ENCODE data around the gene MICOS13. TPM values are rescaled to one million over a fixed set of nuclear protein-coding genes. Genes with fewer than 3 reads are reported as not detected.
A peak's percentile ranks its signal among the peaks of the same experiment; 100 is the strongest.

MICOS13 gene
- total and polyA plus RNA-seq, 2 experiments from 2014 or later, result 15.5 to 54.6 TPM

GRCh38 chr19:5669212-5669611 lies 11.1 kb downstream of the MICOS13 start:
- Mint-ChIP-seq H3K27me3 (ENCODE audit: insufficient read depth, low read depth, poor library complexity) (peaks cover 19% of the 10 kb centered on the region), H3K27ac (no peak overlapping the region), H3K4me3 (no peak overlapping the region), H3K9me3 (no peaks in the 10 kb centered on the region), H3K4me1 (peaks cover 13% of the 10 kb centered on the region), H3K36me3 (ENCODE audit: low read depth) (peaks cover 72% of the 10 kb centered on the region)
- Histone ChIP-seq H4K20me1 (replicated peaks; ENCODE audit: insufficient read depth) (peaks cover 15% of the 10 kb centered on the region), H3K36me3 (ENCODE audit: insufficient read depth) (peaks cover 24% of the 10 kb centered on the region), H3K27ac (ENCODE audit: low read depth) (no peak overlapping the region), H3K9me2 (ENCODE audit: insufficient read depth) (no peaks in the 10 kb centered on the region), H3K4me1 (ENCODE audit: insufficient read depth) (0 out of 2 replicates have a peak, but pooled peaks cover 3% of the 10 kb centered on the region), H3K79me2 (replicated peaks; ENCODE audit: insufficient read depth) (no peaks in the 10 kb centered on the region), H3K4me3 (no peak overlapping the region), H3K27me3 (ENCODE audit: insufficient read depth) (no peaks in the 10 kb centered on the region), H2AFZ (no peak overlapping the region), H3F3A (replicated peaks; ENCODE audit: low read depth) (peaks cover 14% of the 10 kb centered on the region; the same call in 1 of the 2 replicates), H3K4me2 (no peak overlapping the region)
- no peak for ATAC-seq
- no peak for DNase-seq (ENCODE audit: low spot score)
- TF ChIP-seq ZNF331 (CRISPR knock-in tag; IDR thresholded peaks at IDR 0.05; ENCODE audit: low read depth) (no peak), POLR2AphosphoS5 (IDR thresholded peaks at IDR 0.05; ENCODE audit: low read depth) (no peak), STAT1 (IDR thresholded peaks at IDR 0.05; ENCODE audit: unreplicated experiment) (no peak), NANOG (IDR thresholded peaks at IDR 0.05; ENCODE audit: borderline replicate concordance) (no peak)

DNA sequence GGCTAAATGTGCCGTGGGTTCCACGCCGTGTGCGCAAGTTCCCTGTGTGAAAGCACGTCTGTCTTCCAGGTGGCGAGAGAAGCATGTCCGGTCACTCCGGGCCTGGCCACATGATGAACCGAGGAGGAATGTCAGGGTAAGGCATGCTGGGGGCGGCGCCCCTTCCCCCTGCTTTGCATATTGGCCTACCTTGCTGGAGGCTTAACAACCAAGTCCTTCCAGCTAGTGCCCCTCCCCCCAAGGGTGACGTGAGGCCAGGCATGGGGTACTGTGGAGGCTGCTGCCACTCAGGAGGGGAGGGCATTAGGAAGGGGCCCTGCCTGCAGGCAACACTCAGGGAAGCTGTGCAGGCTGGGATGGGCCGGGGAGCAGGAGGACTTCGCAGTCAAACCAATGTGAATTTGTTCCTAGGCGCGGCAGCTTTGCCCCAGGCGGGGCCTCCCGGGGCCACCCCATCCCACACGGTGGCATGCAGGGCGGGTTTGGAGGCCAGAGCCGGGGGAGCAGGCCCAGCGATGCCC lies 12.5 kb downstream of the MICOS13 start:
- H3K27ac ChIP-seq (ENCODE audit: low read depth), result 0 out of 2 replicates have a peak overlapping the region, but pooled peaks have one; percentile 45
- Mint-ChIP-seq H3K4me1 (peaks cover 13% of the 10 kb centered on the region), H3K9me3 (no peaks in the 10 kb centered on the region), H3K27me3 (ENCODE audit: insufficient read depth, low read depth, poor library complexity) (peaks cover 19% of the 10 kb centered on the region), H3K4me3 (no peak overlapping the region; the same call in 2 of the 3 replicates), H3K27ac (peak overlapping the region; percentile 96), H3K36me3 (ENCODE audit: low read depth) (peaks cover 77% of the 10 kb centered on the region)
- no peaks in the 10 kb centered on the region for H3K9me2 ChIP-seq (ENCODE audit: insufficient read depth)
- ATAC-seq (peak; percentile 91), DNase-seq (ENCODE audit: low spot score) (peak; percentile 80)
- no peaks in the 10 kb centered on the region; the same call in 1 of the 2 replicates for H3K79me2 ChIP-seq (replicated peaks; ENCODE audit: insufficient read depth)
- no peaks in the 10 kb centered on the region for H3K27me3 ChIP-seq (ENCODE audit: insufficient read depth)
- peaks cover 37% of the 10 kb centered on the region for H3K36me3 ChIP-seq (ENCODE audit: insufficient read depth)
- no peak overlapping the region for H3K4me3 ChIP-seq
- TF ChIP-seq ZNF462 (CRISPR knock-in tag; IDR thresholded peaks at IDR 0.05), result no peak
- TF ChIP-seq CREB1 (CRISPR knock-in tag; IDR thresholded peaks at IDR 0.05; ENCODE audit: low read depth), result peak; percentile 51
- H2AFZ ChIP-seq, result no peak overlapping the region
- no peak overlapping the region for H3K4me2 ChIP-seq
- 0 out of 2 replicates have a peak, but pooled peaks cover 3% of the 10 kb centered on the region for H3K4me1 ChIP-seq (ENCODE audit: insufficient read depth)
- H3F3A ChIP-seq (replicated peaks; ENCODE audit: low read depth), result peaks cover 14% of the 10 kb centered on the region
- H4K20me1 ChIP-seq (replicated peaks; ENCODE audit: insufficient read depth), result peaks cover 16% of the 10 kb centered on the region

Data from GM23338 (cell line).